Body of pancreas (tissue), 4 donors: ENCODE data around the gene PCBD2. TPM values are rescaled to one million over a fixed set of nuclear protein-coding genes. Genes with fewer than 3 reads are reported as not detected.
"Not testable (repeated sequence)": the region's sequence is repeated elsewhere in the genome, so short reads cannot be mapped to it uniquely, and the experiment has no call there.

ENCODE experiments used
- ATAC-seq: fragments of 150-250 bp; one replicate; pipeline ENCODE4 v1.9.1; 2016
- DNase-seq, 4 donors: peaks; one replicate each; pipeline ENCODE4 v3.0.0-alpha.2; 2019
- H3K27ac ChIP-seq, 4 donors: fragments of 200-600 bp; sonication (generic); 1 replicate in 3 of 4; 2 replicates in 1 of 4; pipeline versions ENCODE4 v1.5.1 to v1.6.1; 2016 to 2019; ENCODE audit warnings: mild to moderate bottlenecking in 1 of 4, mixed read lengths in 1 of 4, moderate library complexity in 1 of 4
- H3K27me3 ChIP-seq, 2 donors: fragments of 200-600 bp; sonication (generic); one replicate each; pipeline ENCODE4 v1.6.0; 2016; ENCODE audit warnings: mild to moderate bottlenecking in 1 of 2
- H3K36me3 ChIP-seq, 2 donors: fragments of 200-600 bp; sonication (generic); replicated peaks in 1 of 2; 2 replicates each; pipeline ENCODE4 v1.5.1; 2016; ENCODE audit warnings: low read depth in 2 of 2; ENCODE audit not compliant: insufficient read depth in 1 of 2
- H3K4me1 ChIP-seq: fragments of 200-600 bp; sonication (generic); one replicate; pipeline ENCODE4 v1.6.0; 2016
- H3K4me3 ChIP-seq, 2 donors: fragments of 200-600 bp; sonication (generic); 1 replicate in 1 of 2; 2 replicates in 1 of 2; pipeline ENCODE4 v1.5.1; 2016 to 2019
- H3K9me3 ChIP-seq, 3 donors: fragments of 200-600 bp; sonication (generic); 1 replicate in 2 of 3; 2 replicates in 1 of 3; pipeline ENCODE4 v1.5.1; 2016
- POLR2A ChIP-seq, 3 donors: fragments of 450-650 bp; IDR thresholded peaks; one replicate each; pipeline ENCODE4 v1.6.1; 2016; ENCODE audit warnings: antibody characterized with exemption in 3 of 3, mild to moderate bottlenecking in 2 of 3
- WGBS, 2 donors: methylation state at CpG; one replicate each; pipeline ENCODE4 v1.1.5; 2017; 5-methylcytosine and 5-hydroxymethylcytosine counted together
- intact Hi-C: fragments of 100-400 bp; cut with DNase I; formaldehyde crosslinking; loops from one replicate; pipeline ENCODE4 v1.15.1; 2023
- total RNA-seq, 2 donors: library from RNA; depleted of rRNA; stranded (reverse); fragments of >200 nt; gene quantifications; one replicate each; pipeline ENCODE4 v1.1.0, GENCODE V29; 2016
- TF ChIP-seq, protein P1 (sequence below), 7 experiments: fragments of 450-650 bp in 4 of 7; fragments of 200-600 bp in 3 of 7; sonication (generic) in 3 of 7; IDR thresholded peaks; one replicate each; pipeline ENCODE4 v1.5.1; 2016 to 2019; ENCODE audit warnings: antibody characterized with exemption in 7 of 7

The PCBD2 gene
- total RNA-seq, 2 donors from 2014 or later, result 9.9 to 15.8 TPM

DNA sequence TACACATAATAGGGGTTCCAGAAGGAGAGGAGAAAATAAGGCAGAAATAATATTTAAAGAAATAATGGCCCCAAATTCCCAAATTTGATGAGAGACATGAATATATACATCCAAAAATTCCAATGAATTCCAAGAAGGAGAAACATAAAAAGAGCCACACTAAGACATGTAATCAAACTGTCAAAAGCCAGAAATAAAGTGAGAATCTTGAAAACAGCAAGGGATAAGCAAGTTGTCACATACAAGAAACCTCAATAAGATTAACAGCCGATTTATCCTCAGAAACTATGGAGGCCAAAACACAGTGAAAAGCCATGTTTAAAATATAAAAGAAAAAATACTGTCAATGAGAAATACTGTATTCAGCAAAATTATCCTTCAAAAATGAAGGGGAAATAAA lies 77.3 kb downstream of the PCBD2 start:
- H3K36me3 ChIP-seq, result no peaks in the 10 kb centered on the region
- no peak for DNase-seq
- no peak for TF ChIP-seq POLR2A (IDR thresholded peaks at IDR 0.05)
- TF ChIP-seq, protein P1, sequence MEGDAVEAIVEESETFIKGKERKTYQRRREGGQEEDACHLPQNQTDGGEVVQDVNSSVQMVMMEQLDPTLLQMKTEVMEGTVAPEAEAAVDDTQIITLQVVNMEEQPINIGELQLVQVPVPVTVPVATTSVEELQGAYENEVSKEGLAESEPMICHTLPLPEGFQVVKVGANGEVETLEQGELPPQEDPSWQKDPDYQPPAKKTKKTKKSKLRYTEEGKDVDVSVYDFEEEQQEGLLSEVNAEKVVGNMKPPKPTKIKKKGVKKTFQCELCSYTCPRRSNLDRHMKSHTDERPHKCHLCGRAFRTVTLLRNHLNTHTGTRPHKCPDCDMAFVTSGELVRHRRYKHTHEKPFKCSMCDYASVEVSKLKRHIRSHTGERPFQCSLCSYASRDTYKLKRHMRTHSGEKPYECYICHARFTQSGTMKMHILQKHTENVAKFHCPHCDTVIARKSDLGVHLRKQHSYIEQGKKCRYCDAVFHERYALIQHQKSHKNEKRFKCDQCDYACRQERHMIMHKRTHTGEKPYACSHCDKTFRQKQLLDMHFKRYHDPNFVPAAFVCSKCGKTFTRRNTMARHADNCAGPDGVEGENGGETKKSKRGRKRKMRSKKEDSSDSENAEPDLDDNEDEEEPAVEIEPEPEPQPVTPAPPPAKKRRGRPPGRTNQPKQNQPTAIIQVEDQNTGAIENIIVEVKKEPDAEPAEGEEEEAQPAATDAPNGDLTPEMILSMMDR (IDR thresholded peaks at IDR 0.05), result no peak
- 94 to 96% methylated on average over 1 of the region's 1 CpG for WGBS, 2 donors
- H3K4me1 ChIP-seq, result no peaks in the 10 kb centered on the region
- no peaks in the 10 kb centered on the region for H3K27me3 ChIP-seq
- H3K9me3 ChIP-seq, result peaks cover 0 to 29% (median 0%) of the 10 kb centered on the region in 3 donors
- H3K27ac ChIP-seq, result no peak overlapping the region
- no peak overlapping the region for H3K4me3 ChIP-seq
- ATAC-seq, result no peak
- intact Hi-C loops, result no loop called here

GRCh38 chr5:134989266-134989830 lies 84.4 kb downstream of the PCBD2 start:
- ATAC-seq, result no peak
- no peak overlapping the region for H3K4me3 ChIP-seq
- TF ChIP-seq, protein P1 (IDR thresholded peaks at IDR 0.05), result no peak
- no peak for TF ChIP-seq POLR2A (IDR thresholded peaks at IDR 0.05)
- no peak for DNase-seq
- intact Hi-C loops, result no loop called here
- H3K36me3 ChIP-seq, result no peaks in the 10 kb centered on the region
- 88 to 94% methylated on average over 3 of the region's 3 CpGs for WGBS, 2 donors
- no peaks in the 10 kb centered on the region for H3K9me3 ChIP-seq
- H3K4me1 ChIP-seq, result no peaks in the 10 kb centered on the region
- no peak overlapping the region for H3K27ac ChIP-seq
- no peaks in the 10 kb centered on the region for H3K27me3 ChIP-seq

- H3K4me1 ChIP-seq, ATAC-seq, DNase-seq, H3K9me3 ChIP-seq, intact Hi-C loops, H3K27ac ChIP-seq, H3K27me3 ChIP-seq, H3K4me3 ChIP-seq, H3K36me3 ChIP-seq: not testable (repeated sequence)
- WGBS, 2 donors, result 57 to 74% methylated on average over 5 of the region's 5 CpGs
These were observed 85.3 kb downstream of the PCBD2 start for GRCh38 chr5:134990183-134990582.

DNA sequence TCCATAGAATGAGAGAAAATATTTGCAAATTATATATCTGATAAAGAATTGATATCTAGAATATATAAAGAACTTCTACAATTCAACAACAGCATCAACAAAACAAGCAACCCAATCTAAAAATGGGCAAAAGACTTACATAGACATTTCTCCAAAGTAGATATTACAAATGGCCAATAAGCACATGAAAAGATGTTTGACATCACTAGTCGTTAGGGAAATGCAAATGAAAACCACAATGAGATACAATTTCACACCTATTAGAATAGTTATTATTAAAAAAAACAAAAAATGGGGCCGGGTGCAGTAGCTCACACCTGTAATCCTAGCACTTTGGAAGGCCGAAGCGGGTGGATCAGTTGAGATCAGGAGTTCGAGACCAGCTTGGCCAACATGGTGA lies 87.2 kb downstream of the PCBD2 start:
- ATAC-seq (no peak), DNase-seq (no peak)
- H3K4me1 ChIP-seq, result no peaks in the 10 kb centered on the region
- H3K27me3 ChIP-seq, result no peaks in the 10 kb centered on the region
- no peak overlapping the region for H3K4me3 ChIP-seq
- no peaks in the 10 kb centered on the region for H3K9me3 ChIP-seq
- no peaks in the 10 kb centered on the region for H3K36me3 ChIP-seq
- no peak overlapping the region for H3K27ac ChIP-seq
- TF ChIP-seq, protein P1 (IDR thresholded peaks at IDR 0.05), result no peak
- no peak for TF ChIP-seq POLR2A (IDR thresholded peaks at IDR 0.05)
- 94 to 95% methylated on average over 5 of the region's 5 CpGs for WGBS, 2 donors
- intact Hi-C loops, result no loop called here

DNA sequence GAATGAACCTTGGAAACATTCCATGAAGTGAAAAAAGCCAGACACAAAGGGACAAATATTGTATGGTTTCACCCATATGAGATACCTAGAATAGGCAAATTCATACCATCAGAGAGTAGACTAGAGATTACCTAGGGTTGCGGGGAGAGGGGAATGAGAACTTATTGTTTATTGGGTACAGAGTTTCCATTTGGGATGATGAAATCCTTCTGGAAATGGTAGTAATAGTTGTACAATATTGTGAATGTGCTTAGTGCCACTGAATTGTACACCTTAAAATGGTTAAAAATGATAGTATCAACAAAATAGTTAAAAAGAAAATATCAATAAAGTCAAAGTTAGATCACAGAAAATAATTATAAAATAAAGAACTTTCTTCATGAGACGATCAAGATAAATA lies 88.2 kb downstream of the PCBD2 start:
- no peak for ATAC-seq
- H3K27ac ChIP-seq, result no peak overlapping the region
- no peaks in the 10 kb centered on the region for H3K4me1 ChIP-seq
- intact Hi-C loops, result no loop called here
- no peaks in the 10 kb centered on the region for H3K27me3 ChIP-seq
- 95 to 97% methylated on average over 2 of the region's 2 CpGs for WGBS, 2 donors
- no peak for TF ChIP-seq POLR2A (IDR thresholded peaks at IDR 0.05)
- TF ChIP-seq, protein P1 (IDR thresholded peaks at IDR 0.05), result no peak
- no peaks in the 10 kb centered on the region for H3K36me3 ChIP-seq
- no peaks in the 10 kb centered on the region for H3K9me3 ChIP-seq
- no peak overlapping the region for H3K4me3 ChIP-seq
- DNase-seq, result no peak
